BE2C (cell line): Measurements from ENCODE around the gene LCNL1.

Experiments
- DNase-seq: peaks from one replicate; pipeline ENCODE4 v3.0.0-alpha.2; 2020
- H3K27me3 ChIP-seq: fragments of 250-450 bp; sonication (Bioruptor Pico); 2 replicates; pipeline ENCODE4 v1.5.1; 2020; ENCODE audit warnings: mild to moderate bottlenecking
- H3K36me3 ChIP-seq: fragments of 250-450 bp; sonication (Bioruptor Pico); 2 replicates; pipeline ENCODE4 v1.5.1; 2020; ENCODE audit warnings: mild to moderate bottlenecking
- H3K4me1 ChIP-seq: fragments of 250-450 bp; sonication (Bioruptor Pico); 2 replicates; pipeline ENCODE4 v1.5.1; 2020
- H3K4me3 ChIP-seq: 2 replicates; pipeline ENCODE4 v1.5.1; 2011; ENCODE audit warnings: low read depth, low read length
- H3K9me3 ChIP-seq: fragments of 250-450 bp; sonication (Bioruptor Pico); 2 replicates; pipeline ENCODE4 v1.5.1; 2020
- CTCF ChIP-seq: IDR thresholded peaks from 2 replicates; pipeline ENCODE4 v1.5.1; 2012; ENCODE audit warnings: mild to moderate bottlenecking, low read depth, low read length

The LCNL1 gene

DNA sequence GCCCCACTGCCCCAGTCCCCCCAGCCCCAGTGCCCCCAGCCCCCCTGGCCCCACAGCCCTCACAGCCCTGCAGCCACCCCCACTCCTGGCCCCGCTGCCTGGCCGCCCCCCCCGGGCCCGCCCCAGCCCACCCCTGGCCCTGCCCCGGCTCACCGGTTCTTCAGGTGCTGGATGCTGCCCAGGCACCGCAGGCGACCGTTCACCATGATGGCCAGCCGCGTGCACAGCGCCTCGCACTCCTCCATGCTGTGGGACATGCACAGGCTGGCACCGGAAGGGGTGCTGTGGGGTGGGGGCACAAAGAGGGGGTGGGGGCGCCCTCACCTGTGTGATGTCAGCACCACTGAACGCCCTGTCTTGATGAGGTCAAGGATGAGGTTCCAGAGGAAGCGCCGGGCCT, 26.4 kb downstream of the LCNL1 start:
- Histone ChIP-seq H3K4me3 (no peak overlapping the region), H3K36me3 (peaks cover 10% of the 10 kb centered on the region), H3K9me3 (no peaks in the 10 kb centered on the region), H3K27me3 (no peaks in the 10 kb centered on the region), H3K4me1 (no peaks in the 10 kb centered on the region)
- no peak for DNase-seq
- TF ChIP-seq CTCF, result no peak

DNA sequence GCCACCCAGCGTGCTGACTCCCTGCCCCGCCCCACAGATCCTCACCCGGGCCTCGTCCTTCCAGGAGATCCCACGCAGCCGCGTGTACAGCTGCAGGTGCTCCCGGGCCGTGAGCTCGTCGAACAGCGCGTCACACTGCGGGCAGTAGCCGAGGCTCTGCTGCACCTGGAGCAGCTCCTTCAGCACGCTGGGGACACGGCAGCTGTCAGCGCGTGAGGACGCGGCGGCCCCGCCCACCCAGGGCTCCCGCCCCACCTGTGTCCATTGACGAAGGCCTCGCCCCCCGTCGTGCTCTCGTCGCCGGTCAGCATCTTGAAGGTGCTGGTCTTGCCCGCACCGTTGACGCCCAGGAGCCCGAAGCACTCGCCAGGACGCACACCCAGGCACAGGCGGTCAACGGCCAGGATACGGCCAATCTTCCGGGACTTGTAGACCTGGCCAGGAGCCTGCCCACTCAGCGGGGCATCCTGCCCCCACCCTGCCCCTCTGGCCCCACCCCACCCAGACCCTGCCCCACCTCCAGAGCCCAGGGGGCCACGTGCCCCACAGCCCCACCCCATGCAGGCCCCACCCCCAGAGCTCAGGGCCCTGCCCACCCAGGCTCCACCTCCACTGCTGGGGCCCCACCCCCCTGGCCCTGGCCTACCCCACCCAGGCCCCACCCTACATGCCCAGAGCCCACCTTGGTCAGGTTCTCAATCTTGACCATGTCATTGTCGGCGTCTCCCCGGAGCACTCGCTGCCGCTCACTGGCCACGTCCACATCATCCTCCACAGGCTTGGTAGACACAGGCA, 27.3 kb downstream of the LCNL1 start:
- peaks cover 15% of the 10 kb centered on the region for H3K36me3 ChIP-seq
- TF ChIP-seq CTCF, result no peak
- no peak for DNase-seq
- no peaks in the 10 kb centered on the region for H3K9me3 ChIP-seq
- H3K27me3 ChIP-seq, result no peaks in the 10 kb centered on the region
- no peaks in the 10 kb centered on the region for H3K4me1 ChIP-seq
- no peak overlapping the region for H3K4me3 ChIP-seq

- TF ChIP-seq CTCF, result no peak
- Histone ChIP-seq H3K27me3 (no peaks in the 10 kb centered on the region), H3K4me3 (no peak overlapping the region), H3K36me3 (peaks cover 19% of the 10 kb centered on the region), H3K9me3 (no peaks in the 10 kb centered on the region), H3K4me1 (no peaks in the 10 kb centered on the region)
- DNase-seq, result no peak
Observed at GRCh38 chr9:137011156-137011555, 28.4 kb downstream of the LCNL1 start.

GRCh38 chr9:137011907-137012675, 29.3 kb downstream of the LCNL1 start:
- H3K9me3 ChIP-seq, result no peaks in the 10 kb centered on the region
- H3K4me3 ChIP-seq, result no peak overlapping the region

DNA sequence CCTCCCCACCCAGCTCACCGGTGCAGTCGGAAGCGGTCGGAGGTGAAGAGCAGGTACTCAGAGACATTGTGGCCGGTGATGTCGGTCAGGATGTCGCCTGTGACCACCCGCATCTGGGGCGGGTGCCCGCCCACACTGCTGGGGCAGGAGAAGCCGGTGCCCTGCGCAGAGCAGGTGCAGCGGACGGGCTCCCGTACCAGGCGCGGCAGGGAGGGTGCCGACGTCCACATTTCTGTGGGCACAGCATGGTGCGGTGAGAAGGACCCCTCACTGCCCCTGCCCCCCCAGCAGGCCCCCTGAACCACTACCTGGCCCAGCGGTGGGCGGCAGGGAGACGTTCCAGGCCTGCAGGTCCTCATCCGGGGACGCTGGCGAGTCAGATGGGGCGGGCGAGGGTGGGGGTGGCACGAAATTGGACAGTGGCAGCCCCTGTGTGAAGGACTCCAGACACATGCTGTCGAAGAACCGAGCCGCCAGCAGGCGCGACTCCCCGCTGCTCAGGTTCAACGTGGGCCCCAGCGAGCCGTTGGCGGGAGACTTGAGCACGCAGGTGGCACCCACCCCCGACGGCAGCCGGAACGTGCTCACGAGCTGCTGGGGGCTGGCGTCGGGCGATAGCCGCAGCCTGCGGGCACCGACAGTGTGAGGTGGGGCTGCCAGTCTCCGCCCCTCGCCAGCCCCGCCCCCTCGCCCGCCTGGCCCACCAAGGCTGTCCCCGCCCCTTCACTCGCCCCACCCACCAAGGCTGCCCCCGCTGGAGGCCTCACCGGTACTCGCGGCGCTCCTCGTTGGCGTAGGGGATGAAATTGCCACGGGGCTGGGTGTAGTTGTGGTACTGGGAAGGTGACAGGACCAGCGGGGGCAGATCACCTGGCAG, 30.1 kb downstream of the LCNL1 start:
- no peak for DNase-seq
- Histone ChIP-seq H3K4me3 (no peak overlapping the region), H3K4me1 (no peaks in the 10 kb centered on the region), H3K36me3 (peaks cover 33% of the 10 kb centered on the region), H3K27me3 (no peaks in the 10 kb centered on the region), H3K9me3 (no peaks in the 10 kb centered on the region)
- TF ChIP-seq CTCF, result no peak

More at GRCh38 chr9:137011907-137012675, 29.3 kb downstream of the LCNL1 start:
- no peaks in the 10 kb centered on the region for H3K4me1 ChIP-seq
- H3K27me3 ChIP-seq, result no peaks in the 10 kb centered on the region
- DNase-seq, result no peak
- H3K36me3 ChIP-seq, result peaks cover 27% of the 10 kb centered on the region
- no peak for TF ChIP-seq CTCF
